BLaER1 (cell line): Measurements from ENCODE around the gene ATG9B.

Experiments
- H3K27ac ChIP-seq: shearing (Covaris generic); formaldehyde crosslinking; 2 replicates; pipeline ENCODE4 v1.8.1; 2022
- H3K27me3 ChIP-seq: shearing (Covaris generic); formaldehyde crosslinking; 2 replicates; pipeline ENCODE4 v1.8.1; 2022
- H3K36me3 ChIP-seq: shearing (Covaris generic); formaldehyde crosslinking; 2 replicates; pipeline ENCODE4 v1.8.1; 2022
- H3K4me1 ChIP-seq: shearing (Covaris generic); formaldehyde crosslinking; 2 replicates; pipeline ENCODE4 v1.8.1; 2022
- H3K4me2 ChIP-seq: shearing (Covaris generic); formaldehyde crosslinking; 2 replicates; pipeline ENCODE4 v1.8.1; 2022
- H3K4me3 ChIP-seq: shearing (Covaris generic); formaldehyde crosslinking; 2 replicates; pipeline ENCODE4 v1.8.1; 2022
- H3K9ac ChIP-seq: shearing (Covaris generic); formaldehyde crosslinking; 2 replicates; pipeline ENCODE4 v1.8.1; 2022
- H3K9me3 ChIP-seq: shearing (Covaris generic); formaldehyde crosslinking; 2 replicates; pipeline ENCODE4 v1.8.1; 2022
- H4K20me1 ChIP-seq: shearing (Covaris generic); formaldehyde crosslinking; 2 replicates; pipeline ENCODE4 v1.8.1; 2022
- Cebpa-rat ChIP-seq: shearing (Covaris generic); IDR thresholded peaks from 2 replicates; pipeline ENCODE4 v1.8.1; 2022

The ATG9B gene

DNA sequence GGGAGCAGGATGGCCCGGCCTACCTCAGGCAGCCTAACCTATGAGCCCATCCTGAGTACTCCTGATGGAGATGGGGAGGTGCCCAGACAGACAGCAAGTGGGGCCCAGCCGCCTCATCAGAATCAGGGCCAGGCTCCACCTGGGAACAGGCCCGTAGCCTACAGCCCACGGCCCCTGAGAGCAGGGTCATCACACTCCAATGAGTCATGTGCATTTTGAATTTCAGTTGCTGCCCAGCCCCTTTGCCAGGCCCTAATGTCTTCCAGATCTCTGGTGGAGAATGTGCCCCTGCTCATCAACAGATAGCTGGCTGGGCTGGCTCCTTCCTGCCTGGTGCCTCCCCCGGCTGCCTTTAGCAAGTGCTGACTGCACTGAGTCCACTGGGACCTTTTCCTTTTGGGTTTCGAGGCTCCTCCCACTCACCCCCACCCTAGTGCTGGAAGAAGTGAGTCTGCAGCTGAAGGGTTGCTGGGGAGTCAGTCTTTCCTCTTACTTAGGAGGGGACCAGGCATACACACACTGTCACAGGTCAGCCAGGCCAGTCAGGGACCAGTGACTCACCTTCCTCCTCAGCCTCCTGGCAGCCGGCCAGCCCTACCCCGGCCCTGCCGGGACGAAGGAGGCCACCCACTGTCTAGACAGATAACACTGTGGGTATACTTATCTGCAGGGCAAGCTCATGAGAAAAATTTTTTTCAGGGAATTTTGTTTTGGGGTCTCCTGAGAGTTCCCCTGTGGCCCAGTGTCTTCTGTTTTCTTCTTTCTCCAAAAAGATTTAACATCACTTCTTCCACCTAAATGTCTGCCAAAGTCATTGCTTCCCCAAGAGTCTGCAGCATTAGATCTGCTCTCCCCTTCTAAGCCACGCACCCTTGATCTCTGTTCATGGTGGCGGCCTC, 14.9 kb upstream of the ATG9B start:
- Histone ChIP-seq H3K9me3 (no peaks in the 10 kb centered on the region), H3K27ac (peak overlapping the region; percentile 75), H3K4me3 (no peak overlapping the region), H3K9ac (peak overlapping the region; percentile 57; the same call in 1 of the 2 replicates), H4K20me1 (peaks cover 16% of the 10 kb centered on the region), H3K4me2 (peak overlapping the region; percentile 83), H3K4me1 (peaks cover 33% of the 10 kb centered on the region), H3K36me3 (peaks cover 40% of the 10 kb centered on the region), H3K27me3 (no peaks in the 10 kb centered on the region)
- no peak for TF ChIP-seq Cebpa-rat

DNA sequence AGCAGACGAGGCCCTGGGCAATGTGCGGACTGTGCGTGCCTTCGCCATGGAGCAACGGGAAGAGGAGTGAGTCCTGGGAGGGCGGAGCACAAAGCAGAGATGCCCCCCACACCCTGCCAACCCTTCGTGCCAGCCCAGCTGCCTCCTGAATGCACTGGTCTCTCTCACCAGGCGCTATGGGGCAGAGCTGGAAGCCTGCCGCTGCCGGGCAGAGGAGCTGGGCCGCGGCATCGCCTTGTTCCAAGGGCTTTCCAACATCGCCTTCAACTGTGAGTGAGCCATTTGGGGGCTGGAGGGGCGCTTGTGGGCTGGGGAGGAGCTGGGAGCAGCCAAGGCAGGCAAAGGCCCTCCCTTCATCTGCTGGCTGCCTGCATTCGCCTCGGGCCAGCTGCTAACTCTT, 11.6 kb upstream of the ATG9B start:
- Histone ChIP-seq H3K4me2 (no peak overlapping the region), H4K20me1 (peaks cover 22% of the 10 kb centered on the region), H3K9ac (no peak overlapping the region), H3K36me3 (peaks cover 51% of the 10 kb centered on the region), H3K4me3 (no peak overlapping the region), H3K4me1 (peaks cover 33% of the 10 kb centered on the region), H3K9me3 (no peaks in the 10 kb centered on the region), H3K27me3 (no peaks in the 10 kb centered on the region), H3K27ac (no peak overlapping the region)
- no peak for TF ChIP-seq Cebpa-rat

DNA sequence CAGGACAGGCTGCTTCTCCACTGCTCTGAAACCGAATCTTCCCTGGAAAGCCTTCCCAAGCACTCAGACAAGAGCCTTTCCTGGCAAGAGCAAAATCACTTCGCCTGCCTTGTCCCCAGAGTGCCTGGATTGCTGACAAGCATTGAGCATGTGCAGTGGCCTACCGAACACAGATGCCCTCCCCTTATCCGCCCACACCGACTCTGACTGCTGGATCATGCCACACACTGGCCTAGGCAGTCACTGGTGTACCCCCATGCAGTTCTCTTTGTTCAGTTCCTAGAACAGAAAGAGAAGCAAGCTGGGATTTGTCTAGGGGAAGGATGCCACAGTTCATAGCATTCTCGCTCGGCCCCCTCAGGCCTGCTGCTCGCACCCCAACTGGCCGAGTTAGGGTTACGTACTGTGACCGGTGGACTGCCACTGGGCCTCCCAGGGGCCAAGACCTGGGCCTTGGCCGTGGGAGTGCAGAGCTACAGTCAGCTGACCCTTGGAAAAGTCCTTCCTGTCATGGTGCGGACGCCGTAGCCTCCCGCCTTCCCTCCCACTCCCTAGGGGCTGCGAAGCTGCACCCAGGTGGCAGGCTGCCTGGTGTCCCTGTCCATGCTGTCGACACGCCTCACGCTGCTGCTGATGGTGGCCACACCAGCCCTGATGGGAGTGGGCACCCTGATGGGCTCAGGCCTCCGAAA, 10.9 kb upstream of the ATG9B start:
- Histone ChIP-seq H3K9me3 (no peaks in the 10 kb centered on the region), H4K20me1 (peaks cover 16% of the 10 kb centered on the region), H3K4me3 (no peak overlapping the region), H3K27ac (no peak overlapping the region), H3K9ac (no peak overlapping the region), H3K4me1 (peaks cover 26% of the 10 kb centered on the region), H3K4me2 (no peak overlapping the region), H3K27me3 (no peaks in the 10 kb centered on the region), H3K36me3 (peaks cover 51% of the 10 kb centered on the region)
- no peak for TF ChIP-seq Cebpa-rat

DNA sequence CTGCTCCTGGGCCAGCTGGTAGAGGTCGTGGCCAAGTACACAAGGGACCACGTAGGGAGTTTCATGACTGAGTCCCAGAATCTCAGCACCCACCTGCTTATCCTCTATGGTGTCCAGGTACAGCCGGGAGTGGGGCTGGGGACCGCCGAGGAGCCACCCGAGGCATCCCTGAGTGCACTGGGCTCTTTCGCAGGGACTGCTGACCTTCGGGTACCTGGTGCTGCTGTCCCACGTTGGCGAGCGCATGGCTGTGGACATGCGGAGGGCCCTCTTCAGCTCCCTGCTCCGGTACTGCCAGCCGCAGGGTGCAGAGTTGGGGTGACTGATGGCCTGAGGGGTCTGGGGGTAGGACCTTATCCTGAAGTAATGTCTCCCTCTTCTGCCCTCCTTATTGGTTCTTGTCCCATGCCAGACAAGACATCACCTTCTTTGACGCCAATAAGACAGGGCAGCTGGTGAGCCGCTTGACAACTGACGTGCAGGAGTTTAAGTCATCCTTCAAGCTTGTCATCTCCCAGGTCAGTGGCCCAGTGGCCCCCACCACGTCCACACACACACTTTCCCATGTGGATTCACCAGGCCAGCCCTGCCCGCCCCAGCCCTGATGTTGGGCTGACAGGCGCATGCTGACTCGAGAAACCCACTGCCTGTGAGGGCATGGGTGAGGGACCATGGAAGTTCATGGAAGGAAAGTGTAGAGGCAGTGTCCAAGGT, 10.2 kb upstream of the ATG9B start:
- Histone ChIP-seq H3K4me3 (no peak overlapping the region), H3K27ac (no peak overlapping the region), H3K27me3 (no peaks in the 10 kb centered on the region), H3K9ac (no peak overlapping the region), H4K20me1 (peaks cover 9% of the 10 kb centered on the region), H3K9me3 (no peaks in the 10 kb centered on the region), H3K4me1 (peaks cover 26% of the 10 kb centered on the region), H3K36me3 (peaks cover 51% of the 10 kb centered on the region), H3K4me2 (no peak overlapping the region)
- TF ChIP-seq Cebpa-rat, result no peak

DNA sequence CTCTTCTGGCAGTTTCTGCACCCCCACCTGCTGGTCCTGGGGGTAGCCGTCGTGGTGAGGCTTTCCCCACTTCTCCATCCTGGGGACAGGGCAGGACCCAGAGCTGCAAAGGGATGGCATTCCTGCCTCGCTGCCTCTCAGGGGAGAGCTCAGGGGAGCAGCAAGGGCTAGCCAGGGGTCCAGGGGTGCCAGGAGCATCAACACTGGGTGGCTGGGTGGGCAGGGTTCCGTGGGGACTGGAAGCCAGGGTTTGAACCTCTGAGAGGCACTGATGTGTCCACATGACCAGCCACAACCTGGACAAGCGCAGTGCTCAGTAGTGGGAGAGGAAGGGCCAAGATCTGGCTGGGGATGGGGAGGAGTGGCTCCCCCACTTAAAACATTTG, 9.6 kb upstream of the ATG9B start:
- H4K20me1 ChIP-seq, result 0 out of 2 replicates have a peak, but pooled peaks cover 7% of the 10 kb centered on the region
- H3K9me3 ChIP-seq, result no peaks in the 10 kb centered on the region
- peaks cover 51% of the 10 kb centered on the region for H3K36me3 ChIP-seq
- no peak overlapping the region for H3K4me3 ChIP-seq
- H3K27me3 ChIP-seq, result no peaks in the 10 kb centered on the region
- H3K4me2 ChIP-seq, result no peak overlapping the region
- H3K9ac ChIP-seq, result no peak overlapping the region
- no peak overlapping the region for H3K27ac ChIP-seq
- peaks cover 26% of the 10 kb centered on the region for H3K4me1 ChIP-seq
- TF ChIP-seq Cebpa-rat, result no peak

DNA sequence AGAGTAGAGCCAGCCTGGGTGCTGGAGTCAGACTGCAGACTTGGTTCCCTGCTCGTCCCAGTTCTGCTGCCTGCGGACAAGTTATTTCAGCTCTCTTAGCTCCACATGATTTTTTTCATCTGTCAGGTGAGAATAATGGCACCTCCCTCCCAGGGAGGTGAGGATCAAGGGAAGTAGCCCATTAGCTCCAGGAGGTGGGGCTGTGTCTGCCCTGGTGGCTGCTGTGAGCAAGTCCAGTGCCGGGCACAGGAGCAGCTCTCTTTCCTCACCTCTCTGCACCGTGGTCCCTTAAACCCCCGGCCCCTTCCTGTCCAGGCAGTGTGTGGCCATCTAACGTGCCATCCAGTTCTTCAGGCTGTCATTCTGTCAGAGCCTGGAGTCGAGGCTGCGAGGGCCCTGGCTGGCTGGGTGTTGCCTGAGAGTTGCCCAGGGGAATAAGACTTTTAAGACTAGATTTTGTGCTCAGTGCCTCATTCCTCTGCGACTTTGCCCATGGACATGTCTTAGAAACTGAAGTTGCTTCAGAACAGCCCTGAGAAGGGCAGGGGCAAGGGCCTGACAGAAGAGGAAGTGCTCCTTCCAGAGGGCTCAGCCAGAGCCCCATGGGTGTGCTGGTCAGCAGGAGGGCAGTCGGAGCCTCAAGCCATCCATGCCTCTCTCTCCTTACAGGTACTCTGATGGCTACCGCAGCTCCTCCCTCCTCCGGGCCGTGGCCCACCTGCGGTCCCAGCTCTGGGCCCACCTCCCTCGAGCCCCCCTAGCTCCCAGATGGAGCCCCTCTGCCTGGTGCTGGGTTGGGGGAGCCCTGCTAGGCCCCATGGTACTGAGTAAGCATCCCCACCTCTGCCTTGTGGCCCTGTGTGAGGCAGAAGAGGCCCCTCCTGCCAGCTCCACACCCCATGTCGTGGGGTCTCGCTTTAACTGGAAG, 8.9 kb upstream of the ATG9B start:
- TF ChIP-seq Cebpa-rat, result no peak
- Histone ChIP-seq H3K9me3 (no peaks in the 10 kb centered on the region), H3K36me3 (peaks cover 51% of the 10 kb centered on the region), H3K27me3 (no peaks in the 10 kb centered on the region), H3K4me3 (no peak overlapping the region), H3K4me1 (peaks cover 20% of the 10 kb centered on the region), H3K4me2 (no peak overlapping the region), H4K20me1 (0 out of 2 replicates have a peak, but pooled peaks cover 7% of the 10 kb centered on the region), H3K9ac (0 out of 2 replicates have a peak overlapping the region, but pooled peaks have one; percentile 6), H3K27ac (no peak overlapping the region)

DNA sequence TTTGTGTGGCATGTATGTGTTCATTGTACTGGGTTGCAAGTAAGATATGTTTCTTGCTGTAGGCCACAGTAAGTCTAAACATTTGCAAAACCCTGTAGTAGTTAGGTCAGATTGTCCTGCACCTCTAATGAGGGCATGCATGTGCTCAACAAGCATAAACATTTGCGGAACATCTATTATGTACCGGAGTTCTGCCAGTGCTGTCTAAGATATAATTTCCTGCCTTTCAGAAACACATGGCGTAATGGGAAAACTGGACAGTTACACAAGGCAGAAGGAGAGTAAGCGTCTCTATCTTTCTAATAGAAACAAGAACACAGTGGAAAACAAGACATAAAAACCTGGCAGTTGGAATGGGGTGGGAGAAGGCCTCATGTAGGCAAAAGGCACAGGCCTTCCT, 6.7 kb upstream of the ATG9B start:
- Histone ChIP-seq H3K4me1 (peaks cover 21% of the 10 kb centered on the region), H3K4me3 (no peak overlapping the region), H3K36me3 (peaks cover 33% of the 10 kb centered on the region), H3K9ac (0 out of 2 replicates have a peak overlapping the region, but pooled peaks have one; percentile 15), H3K27me3 (peaks cover under 1% of the 10 kb centered on the region; the same call in 1 of the 2 replicates), H4K20me1 (0 out of 2 replicates have a peak, but pooled peaks cover 7% of the 10 kb centered on the region), H3K27ac (no peak overlapping the region), H3K4me2 (no peak overlapping the region), H3K9me3 (no peaks in the 10 kb centered on the region)
- no peak for TF ChIP-seq Cebpa-rat

DNA sequence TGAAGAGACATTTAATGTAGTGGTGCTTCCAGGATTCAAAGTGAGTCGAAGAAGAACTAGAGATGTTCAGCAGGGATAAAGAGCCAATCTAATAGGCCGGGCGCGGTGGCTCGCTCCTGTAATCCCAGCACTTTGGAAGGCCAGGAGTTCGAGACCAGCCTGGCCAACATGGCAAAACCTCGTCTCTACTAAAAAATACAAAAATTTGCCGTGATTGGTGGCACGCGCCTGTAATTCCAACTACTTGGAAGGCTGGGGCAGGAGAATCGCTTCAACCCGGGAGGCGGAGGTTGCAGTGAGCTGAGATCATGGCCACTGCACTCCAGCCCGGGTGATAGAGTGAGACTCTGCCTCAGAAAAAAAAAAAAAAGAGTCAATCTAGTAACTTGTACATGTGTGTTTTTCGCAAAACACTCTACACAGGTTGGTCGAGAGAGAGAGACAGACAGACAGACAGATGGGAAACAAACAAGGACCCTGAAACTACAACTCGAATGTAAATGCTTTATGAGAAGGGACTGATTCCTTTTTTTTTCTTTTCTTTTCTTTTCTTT, 4.7 kb upstream of the ATG9B start:
- H3K4me2 ChIP-seq, result peak overlapping the region; percentile 89
- H4K20me1 ChIP-seq, result 0 out of 2 replicates have a peak, but pooled peaks cover 6% of the 10 kb centered on the region
- peaks cover 13% of the 10 kb centered on the region for H3K36me3 ChIP-seq
- peak overlapping the region; percentile 69 for H3K4me3 ChIP-seq
- no peak for TF ChIP-seq Cebpa-rat
- H3K4me1 ChIP-seq, result peaks cover 21% of the 10 kb centered on the region
- H3K27ac ChIP-seq, result peak overlapping the region; percentile 50
- no peaks in the 10 kb centered on the region for H3K9me3 ChIP-seq
- H3K27me3 ChIP-seq, result peaks cover 3% of the 10 kb centered on the region; the same call in 1 of the 2 replicates
- peak overlapping the region; percentile 60 for H3K9ac ChIP-seq
